ENCODE measurements around the gene GALNTL6.

GRCh38 chr4:172357006-172357540, 543.9 kb downstream of the GALNTL6 start:
- no peak for TF ChIP-seq CTCF (IDR thresholded peaks at IDR 0.05)
- TF ChIP-seq POLR2A (IDR thresholded peaks at IDR 0.05): no peak

Data from testis (tissue), 2 donors.